Hypothalamus (tissue), 51 donors: ENCODE data around the gene CDK5.
"Not testable (repeated sequence)": the region's sequence is repeated elsewhere in the genome, so short reads cannot be mapped to it uniquely, and the experiment has no call there.

Experiments
- DNase-seq, 51 donors: peaks; one replicate each; lab custom pipeline; 2025; lab: John Stamatoyannopoulos, UW

The CDK5 gene

DNA sequence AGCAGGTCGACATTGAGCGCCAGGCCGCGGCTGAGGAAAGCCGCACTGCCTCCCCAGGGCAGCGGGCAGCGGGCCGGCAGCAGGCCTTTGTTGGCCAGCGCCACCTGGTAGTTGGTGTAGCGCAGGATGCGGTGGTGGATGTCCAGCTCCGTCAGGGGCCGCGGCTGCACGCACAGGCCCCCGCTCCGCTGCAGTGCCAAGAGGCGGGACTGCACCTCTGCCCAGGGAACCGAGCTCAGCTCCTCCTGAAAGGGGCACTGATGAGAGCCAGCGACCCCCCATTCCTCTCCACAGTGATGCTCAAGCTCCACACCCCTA lies 38.6 kb downstream of the CDK5 start:
- DNase-seq: no peak

DNA sequence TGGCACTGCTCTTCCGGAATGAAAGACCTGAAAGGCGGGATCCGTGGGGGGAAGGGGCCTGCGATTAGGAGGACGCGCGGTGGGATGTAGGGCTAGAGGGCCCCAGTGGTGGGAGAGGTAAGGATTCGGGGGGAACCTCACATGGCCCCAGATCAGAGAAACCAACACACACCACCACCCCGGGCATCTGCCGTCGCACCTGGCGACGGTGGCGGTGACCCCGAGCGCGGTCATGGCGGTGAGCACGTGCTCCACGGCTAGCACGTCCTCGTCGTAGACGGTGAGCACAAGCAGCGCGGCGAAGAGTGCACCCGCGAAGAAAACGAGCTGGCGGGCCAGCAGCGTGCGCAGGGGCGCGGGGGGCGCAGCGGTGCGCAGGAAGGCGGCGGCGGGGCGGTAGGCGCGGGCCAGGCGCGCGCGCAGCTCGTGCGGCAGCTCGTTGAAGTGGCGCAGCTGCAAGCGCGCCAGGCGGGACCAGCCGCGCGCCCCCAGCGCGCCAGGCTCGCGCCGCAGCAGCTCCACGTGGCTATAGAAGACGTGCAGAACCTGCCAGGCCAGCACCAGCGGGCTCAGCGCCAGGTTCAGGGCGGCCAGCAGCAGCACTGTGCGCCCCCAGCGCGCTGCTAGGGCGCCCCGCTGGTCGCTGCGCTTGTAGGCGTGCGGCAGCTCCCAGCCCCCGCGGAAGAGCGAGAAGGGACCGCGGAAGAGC lies 39.1 kb downstream of the CDK5 start:
- DNase-seq: peak in 9 of 51 donors; percentile 16 to 63 (median 37)

DNA sequence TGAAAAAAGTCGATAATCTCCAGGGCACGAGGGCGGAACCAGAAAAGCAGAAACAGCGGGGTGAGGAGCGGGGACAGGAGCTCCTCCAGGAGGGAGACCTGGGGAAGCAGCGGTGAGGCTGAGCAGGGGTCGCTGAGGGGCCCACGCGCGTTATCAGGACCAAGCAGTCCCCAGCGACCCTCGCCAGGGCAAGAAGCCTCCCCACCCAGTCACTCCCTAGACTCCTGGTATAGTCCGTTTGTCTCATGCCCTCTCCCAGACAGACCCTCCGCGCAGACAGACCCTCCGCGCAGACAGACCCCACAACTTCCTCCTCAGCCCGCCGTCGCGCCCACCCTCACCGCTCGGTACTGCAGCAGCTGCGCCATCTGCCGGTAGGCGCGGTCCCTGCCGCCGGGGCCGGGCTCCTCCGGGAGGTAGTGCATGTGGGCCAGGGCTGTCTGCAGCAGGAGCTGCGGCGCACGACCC lies 39.7 kb downstream of the CDK5 start:
- peak in 36 of 51 donors; percentile 6 to 73 (median 39) for DNase-seq

DNA sequence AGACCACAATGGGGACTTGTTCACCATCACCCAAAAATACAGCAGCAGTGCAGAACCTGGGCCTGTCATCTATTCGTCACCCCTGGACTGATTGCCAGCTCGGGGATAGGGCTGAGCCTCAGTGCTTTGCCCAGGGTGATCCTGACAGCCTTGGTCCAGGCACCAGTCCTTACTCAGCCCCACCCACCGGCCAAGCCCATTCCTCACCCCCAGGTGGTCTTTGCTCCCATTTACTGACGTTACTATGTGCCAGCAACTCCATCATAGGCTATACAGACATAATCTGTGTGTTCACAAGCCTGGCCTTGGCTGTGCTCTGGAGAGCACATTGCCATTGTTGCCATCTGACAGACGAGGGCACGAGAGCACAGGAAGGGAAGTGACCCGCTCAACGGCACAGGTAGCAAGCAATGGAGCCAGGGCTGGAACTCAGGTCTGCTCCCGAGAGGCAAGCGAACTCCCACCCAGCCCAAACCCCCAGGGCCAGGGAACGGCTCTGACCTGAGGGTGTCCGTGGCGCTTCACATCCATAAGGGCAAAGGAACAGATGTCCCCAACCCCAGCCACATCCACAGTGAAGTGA lies 40.2 kb downstream of the CDK5 start:
- no peak for DNase-seq

- no peak for DNase-seq
Observed at GRCh38 chr7:151016942-151017341, 40.8 kb downstream of the CDK5 start.

- no peak for DNase-seq
Observed at GRCh38 chr7:151016505-151016904, 41.2 kb downstream of the CDK5 start.

DNA sequence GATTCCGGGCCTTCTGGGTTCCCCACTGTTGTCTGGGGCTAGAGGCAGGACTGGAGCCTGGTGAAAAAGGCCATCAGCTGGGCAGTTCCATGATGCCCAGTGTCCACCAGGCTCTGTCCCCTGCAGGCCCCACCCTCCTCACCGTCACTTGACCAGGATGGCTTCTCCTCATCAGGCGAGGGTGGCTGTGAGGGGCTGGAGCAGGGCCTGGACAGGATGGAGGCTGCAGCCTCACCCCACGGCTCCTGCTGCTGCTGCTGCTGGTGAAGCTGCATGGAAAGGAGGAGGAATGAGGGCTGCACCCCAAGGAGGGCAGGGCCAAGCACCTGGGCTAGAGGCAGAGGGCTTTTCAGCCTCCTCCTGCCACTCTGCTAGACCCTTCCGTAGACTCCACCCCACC lies 41.7 kb downstream of the CDK5 start:
- no peak for DNase-seq

GRCh38 chr7:151014950-151015349 lies 42.7 kb downstream of the CDK5 start:
- no peak for DNase-seq

- peak in 43 of 51 donors; percentile 7 to 83 (median 69) for DNase-seq
Observed at GRCh38 chr7:151013733-151014497, 43.8 kb downstream of the CDK5 start.

DNA sequence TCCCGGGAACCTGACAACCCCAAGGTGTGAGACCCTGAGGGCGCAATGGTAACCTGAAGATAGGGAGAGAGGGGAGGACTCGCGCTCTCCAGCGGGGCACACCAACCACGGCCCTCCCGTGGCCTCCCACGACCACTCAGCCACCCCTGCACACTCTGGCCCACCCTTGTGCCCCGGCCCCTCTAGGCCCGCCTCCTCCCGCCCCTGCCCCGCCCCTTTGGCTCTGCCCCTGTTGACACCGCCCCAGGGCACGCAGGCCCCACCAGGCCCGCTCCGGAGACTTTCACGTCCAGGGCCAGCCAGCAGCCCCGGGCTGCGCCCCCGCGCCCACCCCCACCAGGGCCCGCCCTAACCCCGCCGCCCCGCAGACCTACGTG lies 44.4 kb downstream of the CDK5 start:
- peak in 2 of 51 donors; percentile 42 to 43 for DNase-seq

DNA sequence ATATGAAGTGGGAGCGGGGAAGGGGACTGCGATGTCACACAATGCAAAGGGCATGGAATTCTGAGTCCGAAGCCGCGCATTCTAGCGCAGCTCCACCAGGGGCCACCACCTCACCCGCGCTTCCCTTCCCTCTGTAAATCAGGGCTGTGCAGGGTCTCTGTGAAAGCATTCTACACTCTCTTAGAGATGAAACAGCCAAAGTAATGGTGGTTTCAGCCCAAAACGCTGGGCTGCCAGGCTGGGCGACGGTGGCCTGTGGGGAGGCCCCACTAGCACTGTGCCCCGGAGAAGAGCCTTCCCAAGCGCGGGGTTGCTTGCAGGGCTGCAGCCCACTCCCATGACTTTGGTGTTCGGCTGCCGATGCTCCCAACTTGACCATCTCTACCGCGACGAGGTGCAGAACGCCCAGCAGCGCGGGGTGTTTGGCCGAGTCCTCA lies 44.8 kb downstream of the CDK5 start:
- DNase-seq: peak in 8 of 51 donors; percentile 13 to 50 (median 24)

- peak in 1 of 51 donors; percentile 3 for DNase-seq
Observed at GRCh38 chr7:151012031-151012692, 45.5 kb downstream of the CDK5 start.

GRCh38 chr7:151011616-151012015 lies 46.1 kb downstream of the CDK5 start:
- not testable (repeated sequence) for DNase-seq

DNA sequence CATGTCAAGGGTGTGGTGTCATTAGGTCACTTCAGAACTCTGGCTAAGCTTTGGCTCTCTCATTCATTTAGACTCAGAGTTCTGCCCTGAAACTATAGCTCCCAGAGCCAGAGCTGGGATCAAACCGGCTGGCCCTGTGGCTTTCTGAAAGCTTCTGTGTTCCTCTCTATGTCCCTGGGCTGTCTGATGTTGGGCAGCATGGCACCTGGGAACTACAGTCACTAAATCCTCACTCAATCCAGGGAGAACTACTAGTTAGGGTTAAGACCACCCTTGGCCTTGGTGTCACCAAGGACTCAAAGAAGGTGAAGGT lies 46.6 kb downstream of the CDK5 start:
- DNase-seq: no peak

- DNase-seq: peak in 1 of 51 donors; percentile 5
Observed at GRCh38 chr7:151010307-151011096, 47.2 kb downstream of the CDK5 start.

GRCh38 chr7:151010037-151010306 lies 47.7 kb downstream of the CDK5 start:
- no peak for DNase-seq

DNA sequence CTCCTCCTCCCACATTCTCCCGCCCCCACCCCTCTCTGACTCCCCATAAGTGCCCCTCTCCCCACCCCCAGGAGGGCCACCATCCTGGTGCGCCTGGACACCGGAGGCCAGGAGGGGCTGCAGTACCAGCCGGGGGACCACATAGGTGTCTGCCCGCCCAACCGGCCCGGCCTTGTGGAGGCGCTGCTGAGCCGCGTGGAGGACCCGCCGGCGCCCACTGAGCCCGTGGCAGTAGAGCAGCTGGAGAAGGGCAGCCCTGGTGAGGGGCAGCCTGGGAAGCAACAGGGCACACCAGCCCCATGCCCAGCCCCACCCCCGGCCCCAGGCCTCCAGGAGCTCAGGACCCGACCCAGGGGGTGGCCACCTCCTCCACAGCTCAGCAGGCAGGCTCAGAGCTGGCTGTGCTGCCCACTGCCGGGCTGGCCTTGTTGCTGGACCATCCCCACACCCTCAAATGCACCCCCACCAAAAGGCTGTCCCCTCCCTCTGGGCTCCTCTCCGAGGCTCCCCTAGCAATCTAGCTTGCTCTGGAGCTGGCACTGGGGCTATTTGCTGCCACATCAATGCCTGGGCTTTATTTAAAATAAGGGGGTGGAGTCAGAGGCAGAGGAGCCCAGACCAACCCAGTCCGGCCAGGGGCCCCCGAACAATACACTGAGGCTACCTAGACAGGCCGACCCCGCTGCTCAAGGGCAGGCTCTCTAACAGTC lies 48.2 kb downstream of the CDK5 start:
- no peak for DNase-seq

DNA sequence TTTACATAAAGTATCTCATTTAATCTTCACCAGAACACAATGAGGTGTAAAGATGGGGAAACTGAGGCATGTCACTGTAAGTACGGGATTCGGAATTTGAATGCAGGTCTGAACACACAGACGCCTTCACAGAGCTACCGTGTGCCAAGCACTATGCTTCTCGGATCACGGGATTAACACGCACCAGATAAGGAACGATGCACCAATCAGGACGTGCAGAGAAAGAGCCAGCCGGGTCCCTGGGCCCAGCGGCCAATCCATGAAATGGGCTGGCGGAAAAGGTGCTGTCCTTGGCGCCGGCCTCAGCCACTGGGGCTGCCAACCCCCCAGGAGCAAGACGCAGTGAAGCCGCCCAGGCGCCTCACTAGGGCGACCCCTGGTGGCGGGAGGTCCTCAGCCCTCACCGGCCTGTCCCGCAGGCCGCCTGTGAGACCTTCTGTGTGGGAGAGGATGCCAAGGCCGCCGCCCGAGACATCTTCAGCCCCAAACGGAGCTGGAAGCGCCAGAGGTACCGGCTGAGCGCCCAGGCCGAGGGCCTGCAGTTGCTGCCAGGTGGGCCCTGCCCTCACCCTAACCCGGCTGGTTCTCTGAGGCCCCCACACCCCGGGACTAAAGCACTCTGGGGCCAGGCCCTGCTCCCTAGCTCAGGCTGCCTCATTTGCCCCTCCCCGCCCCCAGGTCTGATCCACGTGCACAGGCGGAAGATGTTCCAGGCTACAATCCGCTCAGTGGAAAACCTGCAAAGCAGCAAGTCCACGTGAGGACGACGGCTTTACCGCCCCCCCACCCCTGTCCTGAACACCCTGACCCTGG lies 49.0 kb downstream of the CDK5 start:
- DNase-seq: peak in 22 of 51 donors; percentile 3 to 62 (median 25)

- DNase-seq: no peak
Observed at GRCh38 chr7:151008143-151008510, 49.6 kb downstream of the CDK5 start.
